Keratinocyte (primary cell): ENCODE data around the gene NGLY1.

Source experiments
- CTCF ChIP-seq, 3 experiments: IDR thresholded peaks in 1 of 3; conservative IDR thresholded peaks in 1 of 3; optimal IDR thresholded peaks in 1 of 3; 2 replicates in 2 of 3; 3 replicates in 1 of 3; pipeline versions ENCODE3 to v1.5.1; 2011; ENCODE audit warnings: low read length in 3 of 3, mild to moderate bottlenecking in 3 of 3, moderate library complexity in 2 of 3, control low read depth in 1 of 3, inconsistent platforms in 1 of 3; ENCODE audit not compliant: insufficient read depth in 2 of 3; ENCODE audit errors: extremely low read depth in 1 of 3
- EZH2 ChIP-seq: IDR thresholded peaks from one replicate; pipeline ENCODE4 v1.6.1; 2012; ENCODE audit warnings: inconsistent platforms, mild to moderate bottlenecking, low read length, moderate library complexity

- TF ChIP-seq CTCF (optimal IDR thresholded peaks at IDR 0.05 in 1 of 3, IDR thresholded peaks at IDR 0.05 in 1 of 3, conservative IDR thresholded peaks at IDR 0.05 in 1 of 3; ENCODE audit: extremely low read depth in 1 of 3, insufficient read depth in 2 of 3, low read length in 3 of 3) (no peak), EZH2 (no peak)
Measured at GRCh38 chr3:25785826-25786225, 2.6 kb upstream of the NGLY1 start.
